Measurements from ENCODE around the gene NKAIN2. TPM values are rescaled to one million over a fixed set of nuclear protein-coding genes. Genes with fewer than 3 reads are reported as not detected.
"Not testable (repeated sequence)": the region's sequence is repeated elsewhere in the genome, so short reads cannot be mapped to it uniquely, and the experiment has no call there.

The NKAIN2 gene
- total RNA-seq, 4 donors from 2014 or later = 0.11 to 1.0 (median 0.94) TPM; not detected in 1

DNA sequence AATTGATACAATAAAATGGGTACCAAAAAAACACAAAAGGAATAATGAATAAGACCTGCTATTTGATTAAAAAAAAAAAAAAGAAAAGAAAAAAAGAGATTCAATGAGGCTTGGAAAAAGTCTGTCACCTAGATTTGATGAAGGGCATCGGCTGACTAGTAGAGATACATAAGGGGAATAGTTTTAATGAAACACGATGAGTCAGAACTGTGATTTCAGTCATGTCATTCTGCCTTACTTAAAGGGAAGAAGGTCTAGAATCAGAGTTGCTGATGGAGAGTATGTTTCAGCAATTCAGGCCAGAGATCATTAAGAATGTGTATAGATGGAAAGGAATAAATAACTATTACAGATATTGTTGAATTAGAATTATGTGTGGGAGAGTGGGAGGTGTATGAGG, 592.7 kb downstream of the NKAIN2 start:
- no peaks in the 10 kb centered on the region for H3K9me3 ChIP-seq
- no peak for DNase-seq
- no peaks in the 10 kb centered on the region for H3K36me3 ChIP-seq
- no peak overlapping the region for H3K27ac ChIP-seq
- intact Hi-C loops (cut with DNase I) = no loop called here
- no peak for TF ChIP-seq POLR2A (IDR thresholded peaks at IDR 0.05)
- TF ChIP-seq, protein P1, sequence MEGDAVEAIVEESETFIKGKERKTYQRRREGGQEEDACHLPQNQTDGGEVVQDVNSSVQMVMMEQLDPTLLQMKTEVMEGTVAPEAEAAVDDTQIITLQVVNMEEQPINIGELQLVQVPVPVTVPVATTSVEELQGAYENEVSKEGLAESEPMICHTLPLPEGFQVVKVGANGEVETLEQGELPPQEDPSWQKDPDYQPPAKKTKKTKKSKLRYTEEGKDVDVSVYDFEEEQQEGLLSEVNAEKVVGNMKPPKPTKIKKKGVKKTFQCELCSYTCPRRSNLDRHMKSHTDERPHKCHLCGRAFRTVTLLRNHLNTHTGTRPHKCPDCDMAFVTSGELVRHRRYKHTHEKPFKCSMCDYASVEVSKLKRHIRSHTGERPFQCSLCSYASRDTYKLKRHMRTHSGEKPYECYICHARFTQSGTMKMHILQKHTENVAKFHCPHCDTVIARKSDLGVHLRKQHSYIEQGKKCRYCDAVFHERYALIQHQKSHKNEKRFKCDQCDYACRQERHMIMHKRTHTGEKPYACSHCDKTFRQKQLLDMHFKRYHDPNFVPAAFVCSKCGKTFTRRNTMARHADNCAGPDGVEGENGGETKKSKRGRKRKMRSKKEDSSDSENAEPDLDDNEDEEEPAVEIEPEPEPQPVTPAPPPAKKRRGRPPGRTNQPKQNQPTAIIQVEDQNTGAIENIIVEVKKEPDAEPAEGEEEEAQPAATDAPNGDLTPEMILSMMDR (IDR thresholded peaks at IDR 0.05) = no peak
- no peaks in the 10 kb centered on the region for H3K27me3 ChIP-seq
- H3K4me1 ChIP-seq = peaks cover 0 to 7% of the 10 kb centered on the region in 2 donors
- WGBS, 2 donors = 89 to 92% methylated on average over 2 of the region's 2 CpGs
- H3K4me3 ChIP-seq (replicated peaks in 1 of 3) = no peak overlapping the region

DNA sequence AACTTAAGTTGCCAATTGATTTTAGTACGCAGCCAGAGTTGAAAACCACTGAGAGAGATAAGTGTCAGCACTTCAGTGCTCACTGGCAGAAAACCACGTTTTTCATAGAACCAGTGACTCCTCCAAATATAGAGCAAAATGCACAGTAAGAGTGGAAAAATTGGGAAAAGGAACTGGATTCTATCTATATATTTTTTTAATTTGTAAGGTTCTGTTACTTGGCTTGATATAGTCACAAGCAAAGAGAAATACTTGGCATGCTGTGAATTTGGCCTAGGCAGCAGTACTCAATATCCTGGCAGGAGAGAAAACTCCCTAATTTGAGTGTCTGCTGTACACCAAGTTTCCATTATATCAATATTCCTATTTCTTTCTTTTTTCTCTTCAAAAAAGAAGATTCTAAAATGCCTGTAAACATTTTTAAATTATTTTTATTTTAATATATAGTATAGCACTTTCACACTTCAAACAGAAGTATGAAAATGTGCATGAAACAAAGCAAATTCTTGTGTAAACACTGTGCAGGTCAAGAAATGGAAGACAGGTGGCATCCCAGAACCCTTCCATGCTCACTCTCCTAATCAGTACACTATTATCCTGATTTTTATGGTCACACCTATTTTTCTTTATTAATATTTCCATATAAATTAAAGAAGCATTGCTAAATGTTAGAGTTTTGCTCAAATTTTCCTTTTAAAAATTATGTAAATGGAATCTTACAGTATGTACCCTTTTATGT, 596.8 kb downstream of the NKAIN2 start:
- 9% methylated on average over 2 of the region's 2 CpGs for WGBS, 2 donors
- peak; percentile 20 to 23 for DNase-seq
- TF ChIP-seq, protein P1 (IDR thresholded peaks at IDR 0.05) = peak in 5 of 6 experiments; percentile 22 to 58 (median 49)
- TF ChIP-seq POLR2A (IDR thresholded peaks at IDR 0.05) = no peak
- Histone ChIP-seq H3K4me1 (peaks cover 0 to 7% of the 10 kb centered on the region in 2 donors), H3K36me3 (no peaks in the 10 kb centered on the region), H3K27ac (peak overlapping the region in 2 of 3 donors; percentile 26 to 39), H3K9me3 (no peaks in the 10 kb centered on the region), H3K27me3 (no peaks in the 10 kb centered on the region), H3K4me3 (replicated peaks in 1 of 3) (no peak overlapping the region)
- intact Hi-C loops (cut with DNase I) = no loop called here

DNA sequence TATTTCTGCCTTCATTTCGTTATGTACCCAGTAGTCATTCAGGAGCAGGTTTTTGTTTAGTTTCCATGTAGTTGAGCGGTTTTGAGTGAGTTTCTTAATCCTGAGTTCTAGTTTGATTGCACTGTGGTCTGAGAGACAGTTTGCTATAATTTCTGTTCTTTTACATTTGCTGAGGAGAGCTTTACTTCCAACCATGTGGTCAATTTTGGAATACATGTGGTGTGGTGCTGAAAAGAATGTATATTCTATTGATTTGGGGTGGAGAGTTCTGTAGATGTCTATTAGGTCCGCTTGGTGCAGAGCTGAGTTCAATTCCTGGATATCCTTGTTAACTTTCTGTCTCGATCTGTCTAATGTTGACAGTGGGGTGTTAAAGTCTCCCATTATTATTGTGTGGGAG, 606.8 kb downstream of the NKAIN2 start:
- H3K4me1 ChIP-seq; H3K9me3 ChIP-seq; intact Hi-C loops (cut with DNase I); H3K27ac ChIP-seq; H3K4me3 ChIP-seq (replicated peaks in 1 of 3); H3K36me3 ChIP-seq; DNase-seq; H3K27me3 ChIP-seq: not testable (repeated sequence)
- WGBS, 2 donors = 90 to 91% methylated on average over 4 of the region's 4 CpGs

DNA sequence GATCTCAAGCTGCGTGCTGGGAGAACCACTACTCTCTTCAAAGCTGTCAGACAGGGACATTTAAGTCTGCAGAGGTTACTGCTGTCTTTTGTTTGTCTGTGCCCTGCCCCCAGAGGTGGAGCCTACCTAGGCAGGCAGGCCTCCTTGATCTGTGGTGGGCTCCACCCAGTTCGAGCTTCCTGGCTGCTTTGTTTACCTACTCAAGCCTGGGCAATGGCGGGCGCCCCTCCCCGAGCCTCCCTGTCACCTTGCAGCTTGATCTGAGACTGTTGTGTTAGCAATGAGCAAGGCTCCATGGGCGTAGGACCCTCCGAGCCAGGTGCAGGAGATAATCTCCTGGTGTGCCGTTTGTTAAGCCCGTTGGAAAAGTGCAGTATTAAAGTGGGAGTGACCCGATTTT, 609.0 kb downstream of the NKAIN2 start:
- 96% methylated on average over 8 to 9 of the region's 10 CpGs for WGBS, 2 donors
- DNase-seq; H3K4me1 ChIP-seq; H3K9me3 ChIP-seq; H3K27ac ChIP-seq; intact Hi-C loops (cut with DNase I); H3K27me3 ChIP-seq; H3K36me3 ChIP-seq; H3K4me3 ChIP-seq (replicated peaks in 1 of 3): not testable (repeated sequence)

DNA sequence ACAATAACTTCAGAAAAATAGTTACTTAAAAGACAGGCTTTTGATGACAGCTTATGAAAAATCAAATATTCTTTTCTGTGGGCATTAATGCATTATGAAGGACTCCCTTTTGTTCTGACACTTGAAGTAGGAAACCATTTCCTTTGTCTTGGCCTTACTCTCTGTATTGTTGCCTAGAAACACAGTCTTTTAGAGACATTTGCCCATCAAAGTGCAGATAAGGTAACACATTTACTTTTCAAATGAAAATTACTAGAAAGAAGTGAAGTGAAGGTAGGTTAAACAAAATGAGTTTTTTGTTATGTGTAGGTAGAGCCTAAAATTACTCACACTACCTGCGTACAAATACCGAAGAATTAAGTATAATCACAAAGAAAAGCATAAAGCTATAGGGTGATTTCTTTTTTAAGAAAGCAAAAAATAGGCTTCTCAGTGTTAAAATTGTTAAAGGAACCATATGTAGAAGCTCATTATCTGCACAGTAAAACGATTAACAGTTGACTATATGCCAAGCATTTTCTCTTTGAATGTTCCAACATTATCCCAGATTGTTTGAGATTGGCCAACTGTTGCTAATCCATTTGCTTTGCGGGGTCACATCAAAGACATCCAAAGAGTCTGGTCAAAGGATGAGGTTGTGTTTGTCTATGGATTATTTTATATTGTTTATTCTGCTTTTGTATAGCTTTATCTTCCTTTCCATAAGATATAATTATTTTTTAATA, 616.6 kb downstream of the NKAIN2 start:
- no peak overlapping the region for H3K4me3 ChIP-seq (replicated peaks in 1 of 3)
- 82 to 87% methylated on average over 4 of the region's 4 CpGs for WGBS, 2 donors
- H3K9me3 ChIP-seq = no peaks in the 10 kb centered on the region
- intact Hi-C loops (cut with DNase I) = no loop called here
- no peaks in the 10 kb centered on the region for H3K27me3 ChIP-seq
- TF ChIP-seq, protein P1 (IDR thresholded peaks at IDR 0.05) = no peak
- no peak for TF ChIP-seq POLR2A (IDR thresholded peaks at IDR 0.05)
- H3K27ac ChIP-seq = no peak overlapping the region
- no peak for DNase-seq
- H3K36me3 ChIP-seq = no peaks in the 10 kb centered on the region
- no peaks in the 10 kb centered on the region for H3K4me1 ChIP-seq

DNA sequence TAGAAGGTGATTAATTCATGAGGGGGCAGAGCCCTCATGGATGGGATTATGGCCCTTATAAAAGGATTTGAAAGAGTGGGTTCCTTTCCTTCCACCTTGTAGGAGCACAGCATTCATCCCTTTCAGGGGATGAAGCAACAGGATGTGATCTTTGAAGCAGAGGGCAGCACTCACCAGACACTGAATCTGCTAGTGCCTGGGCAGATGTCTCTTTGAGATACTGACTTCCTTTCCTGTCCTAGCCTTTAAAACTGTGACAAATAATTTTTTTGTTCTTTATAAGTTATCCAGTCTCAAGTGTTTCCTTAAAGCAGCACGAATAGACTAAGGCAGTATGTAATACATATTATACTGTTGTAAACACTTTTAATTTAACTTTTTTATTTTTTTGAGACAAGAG, 620.0 kb downstream of the NKAIN2 start:
- WGBS, 2 donors = 82 to 91% methylated on average over 1 of the region's 1 CpG
- no peaks in the 10 kb centered on the region for H3K36me3 ChIP-seq
- no peak overlapping the region for H3K27ac ChIP-seq
- DNase-seq = no peak
- H3K4me3 ChIP-seq (replicated peaks in 1 of 3) = no peak overlapping the region
- no peak for TF ChIP-seq POLR2A (IDR thresholded peaks at IDR 0.05)
- TF ChIP-seq, protein P1 (IDR thresholded peaks at IDR 0.05) = no peak
- H3K4me1 ChIP-seq = no peaks in the 10 kb centered on the region
- intact Hi-C loops (cut with DNase I) = no loop called here
- no peaks in the 10 kb centered on the region for H3K27me3 ChIP-seq
- no peaks in the 10 kb centered on the region for H3K9me3 ChIP-seq

All from thyroid gland (tissue), 4 donors.